HG02763 (cell line): ENCODE results near the gene TENM4.

Experiments
- ATAC-seq: cut with Tn5 transposase; IDR thresholded peaks from one replicate; pipeline ENCODE4 v1.9.1; 2021; ENCODE audit warnings: mild to moderate bottlenecking, moderate library complexity; ENCODE audit not compliant: unreplicated experiment

Gene TENM4

DNA sequence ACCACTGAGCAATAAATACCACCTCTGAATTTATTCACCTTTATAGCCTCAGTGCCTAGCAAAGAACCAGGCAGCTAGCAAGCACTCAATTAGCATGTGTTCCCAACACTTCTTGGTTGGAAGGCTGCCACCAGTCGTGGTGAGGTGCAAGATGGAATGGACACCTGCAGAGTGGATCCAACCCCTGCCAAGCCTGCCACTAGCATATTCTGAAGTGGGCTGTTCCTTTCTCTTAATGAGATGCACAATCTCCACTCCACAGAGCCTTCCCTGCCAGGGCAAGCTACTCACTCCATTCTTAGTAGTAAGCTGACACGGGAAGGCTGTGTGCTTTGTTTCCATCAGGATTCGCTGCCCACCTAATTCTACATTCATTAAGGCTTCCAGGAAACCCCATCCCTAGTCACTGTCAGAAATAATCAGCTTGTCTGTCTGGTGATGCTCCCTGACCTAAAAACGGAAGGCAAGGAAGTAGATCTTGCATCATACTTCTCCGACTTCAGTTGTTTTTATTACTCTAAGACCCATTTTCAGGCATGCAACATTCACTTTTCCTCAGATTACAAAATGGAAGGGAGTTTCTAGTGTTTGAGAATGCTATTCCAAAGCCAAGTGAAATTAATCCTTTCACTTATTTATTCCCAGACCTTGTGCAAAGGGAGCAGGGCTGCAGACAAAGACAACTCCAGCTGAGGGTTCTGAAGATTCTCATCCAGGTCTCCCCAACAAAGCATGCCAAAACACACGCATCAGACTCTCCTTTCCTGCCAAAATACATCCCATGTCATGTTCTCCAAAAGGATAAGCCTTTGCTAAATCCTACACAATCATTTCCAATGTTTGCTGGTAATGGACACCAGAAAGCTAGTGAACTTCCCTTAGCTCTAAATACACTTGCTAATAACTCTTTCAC lies 128.0 kb downstream of the TENM4 start:
- ATAC-seq: no peak

DNA sequence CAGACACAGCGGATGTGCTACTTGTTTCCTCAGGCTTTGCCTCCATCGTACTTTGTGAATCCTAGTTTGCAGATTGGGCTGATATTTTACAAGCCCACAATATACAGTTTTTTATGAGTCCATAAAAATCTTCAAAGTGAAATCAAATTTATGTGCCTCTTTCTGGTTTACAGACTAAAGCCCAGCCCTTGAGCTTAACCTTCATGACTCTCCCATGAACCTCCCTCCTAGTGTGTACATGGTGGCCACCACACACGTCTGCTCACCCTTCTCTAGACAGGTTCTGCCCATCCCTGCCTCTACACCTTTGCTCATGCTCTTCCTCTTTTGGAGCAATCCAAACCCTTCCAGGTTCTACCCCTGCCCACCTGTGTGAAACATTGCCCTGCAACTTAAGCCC lies 129.4 kb downstream of the TENM4 start:
- no peak for ATAC-seq

DNA sequence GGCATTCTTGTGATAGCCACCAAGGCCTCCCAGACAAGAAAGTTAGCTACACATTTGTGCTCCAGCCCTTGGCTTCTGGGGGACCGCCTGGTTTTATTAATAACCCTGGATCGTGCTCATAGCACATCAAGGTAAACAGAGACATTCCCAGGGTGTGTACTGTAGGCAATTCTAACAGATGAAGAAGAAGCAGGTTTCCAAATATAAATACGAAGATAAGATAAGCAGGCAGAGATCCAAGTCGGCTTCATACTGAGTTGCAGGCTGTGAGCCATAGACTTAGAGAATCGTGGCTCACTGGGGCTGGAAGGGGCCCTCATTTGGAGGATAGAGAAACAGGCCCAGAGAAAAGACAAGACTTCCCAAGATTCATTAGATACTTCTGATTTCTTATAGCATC lies 131.4 kb downstream of the TENM4 start:
- ATAC-seq: no peak

DNA sequence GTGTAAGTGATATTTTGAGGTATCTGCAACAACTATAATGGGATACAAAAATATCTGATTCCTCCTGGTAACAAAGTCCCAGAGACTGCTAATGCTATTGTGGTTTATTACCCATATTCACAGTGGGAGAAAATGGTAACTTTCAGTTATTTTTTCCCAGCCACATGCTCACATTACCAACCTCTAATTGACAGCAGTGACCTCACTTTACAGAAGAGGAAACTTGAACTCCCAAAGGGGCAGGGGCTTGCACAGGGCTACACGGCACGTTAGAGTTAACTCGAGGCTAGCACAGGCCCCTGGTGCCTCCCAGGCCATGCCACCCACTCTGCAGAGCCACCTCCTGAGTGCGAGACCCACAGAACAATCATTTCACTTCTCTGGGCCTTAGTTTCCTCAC lies 132.4 kb downstream of the TENM4 start:
- no peak for ATAC-seq

DNA sequence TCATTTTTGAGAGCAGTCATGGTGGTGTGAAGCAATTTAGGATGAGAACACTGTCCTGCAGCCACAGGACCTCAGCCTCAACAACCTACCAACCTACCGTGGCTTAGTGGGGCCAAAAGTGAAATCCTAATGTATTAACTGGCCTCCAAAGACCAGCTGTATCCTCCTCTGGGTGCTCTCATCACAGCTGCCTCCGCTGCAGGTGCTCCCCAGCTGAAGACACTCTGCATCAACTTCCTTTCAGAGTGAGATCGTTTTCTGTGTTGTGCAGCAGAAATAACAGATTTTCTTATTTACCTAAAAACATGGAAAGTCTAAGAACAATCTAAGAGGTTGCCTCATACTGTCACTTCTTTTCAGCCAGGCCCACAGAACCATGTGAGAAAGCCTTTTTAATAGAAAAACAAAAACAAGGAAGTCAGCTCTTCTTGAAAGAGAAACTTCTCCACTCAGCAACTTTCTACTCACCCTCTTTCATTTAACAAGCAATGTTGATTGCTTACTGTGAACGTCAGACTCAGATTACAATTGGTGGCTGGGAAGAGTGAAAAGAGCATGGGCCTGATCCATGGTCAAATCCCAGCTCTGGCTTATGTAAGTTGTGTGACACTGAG lies 136.1 kb downstream of the TENM4 start:
- ATAC-seq: no peak

DNA sequence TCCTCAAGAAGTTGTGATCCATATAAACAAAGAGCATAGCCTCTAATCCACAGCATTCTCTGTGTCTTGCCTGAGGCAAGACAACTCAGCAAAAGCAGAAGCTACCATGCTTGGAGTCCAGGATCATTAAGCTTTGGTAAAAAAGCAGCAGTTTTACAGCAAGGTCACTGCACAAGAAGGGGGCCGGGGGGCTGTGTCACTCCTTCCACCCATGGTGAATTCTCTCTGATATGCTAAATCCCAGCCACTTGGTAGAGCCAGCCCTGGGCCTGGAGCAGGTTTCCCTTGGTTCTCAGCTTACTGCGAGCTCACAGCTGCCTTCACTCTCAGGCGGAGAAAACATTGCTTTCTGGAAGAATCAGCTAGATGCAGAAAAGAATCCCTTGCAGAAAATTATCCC lies 144.7 kb downstream of the TENM4 start:
- no peak for ATAC-seq

DNA sequence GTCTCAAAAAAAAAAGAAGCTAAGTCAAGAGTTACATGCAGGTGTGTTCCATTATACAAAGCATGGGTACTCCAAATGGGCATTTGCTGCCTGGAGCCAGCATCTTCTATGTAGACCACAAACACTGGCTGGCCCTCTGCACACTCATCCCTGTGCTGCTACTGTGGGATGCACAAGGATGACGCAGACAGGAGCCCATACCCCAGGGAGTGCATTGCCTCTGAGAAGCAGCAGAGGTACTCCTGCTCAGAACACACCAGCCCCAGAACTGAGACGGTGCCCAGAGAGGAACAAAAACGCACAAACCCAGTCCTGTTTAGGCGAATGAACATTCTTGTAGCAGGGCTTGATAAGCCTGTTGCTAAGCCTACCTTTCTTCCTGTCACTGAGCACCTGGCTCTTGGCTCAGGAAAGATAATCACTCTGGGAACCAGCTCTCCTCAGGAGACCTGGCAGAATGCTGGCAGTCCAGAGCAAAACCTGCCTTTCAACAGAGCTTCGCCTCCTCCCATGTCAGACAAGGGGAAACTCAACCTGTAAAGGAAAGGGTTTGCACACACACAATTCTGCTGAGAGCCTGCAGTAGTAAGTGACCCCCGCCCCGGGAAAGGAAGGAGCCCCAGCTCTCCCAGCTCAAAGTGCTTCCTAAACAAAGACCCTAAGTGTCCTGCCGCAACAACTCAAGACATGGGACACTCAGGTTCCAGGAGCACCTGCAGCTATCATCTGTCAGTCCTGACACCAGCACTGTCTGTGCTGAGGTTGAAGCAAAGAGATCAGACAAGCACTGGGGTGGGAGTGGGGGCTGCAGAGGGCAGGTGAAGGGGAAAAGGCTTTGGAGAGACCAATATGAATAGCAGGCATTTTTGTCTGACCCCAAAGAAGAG lies 145.7 kb downstream of the TENM4 start:
- no peak for ATAC-seq

DNA sequence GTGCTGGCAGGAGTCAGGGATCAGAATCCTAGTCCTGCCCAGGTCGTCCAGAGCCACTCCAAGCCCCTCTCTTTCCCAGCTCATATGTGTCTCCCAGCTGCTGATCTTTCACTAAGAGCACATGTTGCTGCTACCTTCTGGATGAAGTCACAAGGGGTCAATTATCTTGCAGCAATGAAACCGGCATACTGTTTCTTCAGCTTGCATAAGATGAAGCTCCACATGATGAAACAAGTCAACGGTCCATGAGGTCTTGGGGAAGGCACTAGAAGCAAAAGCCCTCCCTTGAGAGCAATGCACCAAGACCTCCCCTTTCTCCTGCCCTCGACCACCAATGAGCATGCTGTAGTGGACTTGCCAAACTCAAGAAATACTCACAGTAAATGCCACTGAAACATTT lies 148.9 kb downstream of the TENM4 start:
- no peak for ATAC-seq

DNA sequence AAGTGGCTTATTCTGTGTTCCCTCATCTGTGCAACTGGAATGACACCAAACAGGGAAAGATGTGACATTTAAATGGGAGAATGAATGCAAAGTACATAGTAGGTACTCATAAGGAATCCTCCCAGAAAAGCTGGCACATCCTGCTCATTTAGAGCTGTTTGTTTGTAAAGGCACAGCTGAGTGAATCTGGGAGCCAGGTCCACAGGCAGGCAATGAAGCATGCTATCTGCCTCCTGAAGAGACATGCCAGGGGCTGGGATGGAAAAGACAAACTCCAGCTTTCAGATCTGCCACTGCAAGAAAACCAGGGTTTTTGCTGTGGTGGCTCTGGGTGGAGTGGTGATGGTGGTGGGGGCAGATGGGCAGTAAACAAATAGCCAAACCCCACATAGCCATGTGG lies 150.1 kb downstream of the TENM4 start:
- ATAC-seq: no peak

DNA sequence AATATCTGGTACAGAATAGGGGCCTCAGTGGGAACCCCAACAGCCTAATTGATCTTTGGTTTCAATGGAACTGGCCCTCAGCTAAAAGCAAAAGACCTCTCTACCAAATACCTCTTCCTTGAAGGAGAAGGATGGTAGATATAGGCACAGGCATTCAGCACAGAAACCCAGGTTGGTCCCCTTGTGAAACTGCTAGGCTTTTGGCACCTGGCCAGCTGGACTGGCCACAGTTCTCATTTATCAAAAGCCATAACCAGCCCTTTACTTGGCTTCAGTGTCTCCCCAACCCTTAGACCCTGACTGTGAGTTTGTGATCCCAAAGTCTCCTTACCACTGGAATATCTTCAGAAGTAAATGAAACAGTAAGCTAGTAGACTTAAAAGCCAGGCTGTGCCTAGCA lies 152.9 kb downstream of the TENM4 start:
- ATAC-seq: no peak

DNA sequence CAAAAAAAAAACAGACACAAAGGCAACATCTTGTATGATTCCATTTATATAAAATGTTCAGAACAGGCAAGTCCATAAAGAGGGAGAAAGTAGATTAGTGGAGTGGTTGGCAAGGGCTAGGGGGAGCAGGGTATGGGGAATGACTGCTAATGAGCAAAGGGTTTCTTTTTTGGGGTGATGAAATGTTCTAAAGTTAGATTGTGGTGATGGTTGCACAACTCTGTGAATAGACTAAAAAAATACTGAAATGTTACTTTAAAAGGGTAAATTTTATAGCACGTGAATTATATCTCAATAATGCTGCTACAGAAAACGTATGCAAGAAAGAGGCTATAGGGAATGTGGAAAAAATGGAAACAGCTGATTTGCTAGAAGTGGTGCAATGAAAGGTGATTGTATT lies 155.1 kb downstream of the TENM4 start:
- no peak for ATAC-seq

DNA sequence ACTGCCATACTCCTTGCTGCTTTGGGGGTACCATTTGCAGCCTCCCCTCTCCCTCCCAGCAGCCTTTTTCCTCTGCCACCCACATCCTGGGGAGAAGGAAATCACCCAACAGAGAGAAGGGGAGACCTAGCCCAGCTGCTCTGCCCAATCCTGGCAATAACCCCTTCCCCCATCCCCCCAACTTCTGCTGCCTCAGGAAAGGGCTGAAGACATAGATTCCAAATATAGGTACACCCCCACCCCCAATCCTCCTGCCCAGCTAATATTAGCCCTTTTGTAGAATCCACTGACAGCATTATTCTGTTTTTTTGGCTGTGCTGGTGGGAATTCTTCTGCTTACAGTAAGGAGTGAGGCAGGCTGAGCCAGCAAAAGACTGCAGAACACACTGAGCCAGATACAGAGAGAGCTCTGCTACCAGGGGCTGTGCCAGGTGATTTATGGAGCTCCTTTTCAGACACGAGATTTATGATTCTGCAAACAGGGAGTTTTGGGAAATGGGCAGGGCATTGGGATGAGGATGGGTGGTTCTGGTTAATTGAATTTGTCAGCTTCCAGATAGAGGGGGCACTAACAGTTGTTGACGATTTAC lies 164.0 kb downstream of the TENM4 start:
- ATAC-seq: no peak

DNA sequence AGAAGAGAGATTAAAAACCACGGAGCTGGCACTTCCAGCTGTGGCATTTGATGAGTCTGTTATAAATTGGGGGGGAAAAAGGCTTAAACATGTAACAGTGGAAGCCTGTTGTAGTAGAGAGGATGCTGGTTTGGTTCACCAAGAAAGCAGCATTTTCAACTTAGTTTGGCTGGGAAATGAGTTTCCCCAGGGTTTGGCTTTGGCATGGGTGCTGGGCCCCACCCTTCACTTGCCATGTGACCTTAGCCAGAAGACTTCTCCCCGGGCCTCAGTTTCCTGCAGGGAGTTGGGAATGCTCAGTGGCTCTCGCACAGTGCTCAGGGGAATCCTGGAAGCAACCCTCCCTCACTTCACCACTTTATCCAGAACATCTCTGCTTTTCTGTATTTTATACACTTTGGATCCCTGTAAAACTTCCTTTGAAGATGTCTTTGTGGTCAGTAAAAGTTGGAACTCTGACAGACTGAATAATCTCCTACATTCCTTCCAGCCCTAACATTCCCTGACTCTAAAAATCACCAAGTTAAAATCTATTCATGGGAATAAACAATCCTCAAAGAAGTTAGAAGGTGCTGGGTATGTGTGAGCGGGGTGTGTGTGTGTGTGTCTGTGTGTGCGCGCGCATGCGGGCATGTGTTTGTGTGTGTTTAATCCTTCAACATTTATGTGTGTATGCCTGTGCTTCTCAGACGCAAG lies 166.0 kb downstream of the TENM4 start:
- no peak for ATAC-seq

DNA sequence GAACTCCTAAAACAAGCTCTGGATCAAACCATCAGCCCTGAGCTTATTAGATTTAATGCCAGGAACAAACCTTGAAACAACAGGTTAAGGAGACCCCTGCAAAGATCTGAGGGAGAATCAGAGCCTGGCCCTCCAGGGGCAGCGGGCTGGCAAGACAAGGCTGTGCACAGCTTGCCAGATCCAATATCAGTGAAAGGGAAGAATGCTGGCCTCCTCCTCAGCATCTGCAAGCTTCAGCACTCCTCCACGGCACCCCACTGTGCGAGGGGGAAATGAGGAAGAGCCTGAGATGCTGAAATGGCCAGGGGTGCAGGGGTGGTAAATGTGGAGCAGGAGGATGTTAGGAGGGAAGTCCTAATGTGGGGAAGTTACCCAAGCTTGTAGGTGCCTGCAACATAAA lies 167.0 kb downstream of the TENM4 start:
- ATAC-seq: no peak

DNA sequence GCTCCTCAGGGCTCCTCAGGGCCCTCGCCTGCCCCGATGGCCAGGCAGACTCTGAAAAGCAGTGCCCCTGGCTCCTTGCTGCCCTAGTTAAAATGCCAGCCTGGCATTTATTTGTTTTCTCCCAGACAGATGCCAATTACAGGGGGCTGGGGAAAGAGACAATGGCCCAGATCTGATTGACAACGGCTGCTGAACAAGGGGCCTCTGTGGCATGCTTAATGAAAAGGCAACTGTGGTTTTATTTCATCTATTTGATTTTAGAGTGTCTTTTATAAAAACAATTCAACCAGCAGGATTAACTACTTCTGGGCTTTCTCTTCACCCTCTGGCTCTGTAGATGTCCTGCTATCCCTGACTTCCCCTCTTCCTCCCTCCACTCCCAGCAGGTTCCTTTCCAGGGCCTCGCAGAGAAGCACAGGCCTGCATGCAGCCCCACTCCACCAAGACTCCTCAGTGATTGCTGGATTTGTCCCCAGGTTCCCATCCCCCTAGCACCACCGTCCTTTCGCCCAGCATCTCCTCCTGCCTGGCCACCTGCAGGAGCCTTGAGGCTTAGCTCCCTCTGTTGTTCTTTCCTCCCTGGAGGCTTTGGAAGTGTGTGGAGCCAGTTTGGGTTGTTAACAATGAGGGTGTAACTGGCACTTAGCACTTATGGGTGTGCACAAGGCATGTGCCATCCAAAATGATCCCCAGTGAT lies 171.1 kb downstream of the TENM4 start:
- no peak for ATAC-seq

DNA sequence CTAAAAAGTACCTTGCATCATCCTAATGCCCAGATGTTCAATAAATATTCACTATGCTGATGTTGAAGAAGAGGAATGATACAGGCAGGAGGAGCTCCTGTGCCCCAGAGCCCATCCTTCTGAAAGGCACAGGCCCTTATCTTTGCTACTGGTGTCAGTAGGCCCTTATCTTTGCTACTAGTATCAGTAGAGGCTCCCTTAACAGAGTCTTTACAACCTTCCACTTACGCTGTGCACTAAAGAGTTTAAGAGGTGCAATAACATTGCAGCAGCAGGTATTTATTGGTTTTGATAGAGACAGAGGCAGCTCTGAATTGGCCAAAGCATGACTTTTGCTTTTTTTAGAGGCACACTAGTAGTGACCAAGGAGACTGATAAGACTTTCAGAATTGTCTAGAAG lies 174.4 kb downstream of the TENM4 start:
- no peak for ATAC-seq

DNA sequence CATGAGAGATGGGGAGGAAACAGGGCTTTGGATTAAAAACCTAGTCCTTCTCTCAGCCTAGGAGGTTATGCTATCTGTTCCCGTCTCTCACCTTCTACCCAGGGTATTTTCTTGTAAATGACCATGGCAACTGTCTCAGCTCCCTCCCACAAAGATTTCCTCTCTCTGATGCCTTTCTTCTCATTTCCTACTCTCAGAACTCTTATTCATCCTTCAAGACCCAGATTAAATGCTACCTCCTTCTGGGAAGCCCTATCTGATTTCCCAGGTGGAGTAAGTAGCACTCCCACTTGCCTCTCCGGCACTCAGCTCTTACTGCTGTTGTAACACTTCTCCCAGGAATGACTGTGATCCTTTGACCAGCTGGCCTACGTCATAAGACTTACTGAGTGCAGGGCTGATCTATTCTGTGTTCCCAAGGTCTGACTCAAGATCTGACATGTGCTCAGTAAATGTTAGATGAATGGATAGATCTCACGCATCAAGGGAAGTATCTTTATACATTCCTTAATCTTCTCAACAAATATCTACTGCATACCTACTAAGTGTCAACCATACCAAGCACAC lies 175.0 kb downstream of the TENM4 start:
- no peak for ATAC-seq

DNA sequence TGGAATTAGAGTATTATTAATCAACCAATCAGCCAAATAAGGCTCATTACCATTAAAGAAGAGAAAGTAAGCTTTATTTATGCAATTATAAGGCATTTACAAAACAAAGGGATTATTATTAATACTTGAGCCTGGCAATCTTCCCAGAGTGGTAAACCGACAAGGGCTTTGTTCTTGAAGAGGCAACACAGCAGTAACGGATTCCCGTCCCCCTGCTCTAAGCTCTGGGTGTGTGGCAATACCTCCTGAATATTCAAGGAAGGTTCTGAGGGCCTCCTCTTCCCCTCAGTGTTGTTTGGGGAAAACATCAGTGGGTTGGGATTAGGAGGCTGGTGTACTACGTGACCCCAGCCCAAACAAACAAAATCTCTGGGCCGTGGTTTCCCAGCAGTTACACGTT lies 176.5 kb downstream of the TENM4 start:
- no peak for ATAC-seq

DNA sequence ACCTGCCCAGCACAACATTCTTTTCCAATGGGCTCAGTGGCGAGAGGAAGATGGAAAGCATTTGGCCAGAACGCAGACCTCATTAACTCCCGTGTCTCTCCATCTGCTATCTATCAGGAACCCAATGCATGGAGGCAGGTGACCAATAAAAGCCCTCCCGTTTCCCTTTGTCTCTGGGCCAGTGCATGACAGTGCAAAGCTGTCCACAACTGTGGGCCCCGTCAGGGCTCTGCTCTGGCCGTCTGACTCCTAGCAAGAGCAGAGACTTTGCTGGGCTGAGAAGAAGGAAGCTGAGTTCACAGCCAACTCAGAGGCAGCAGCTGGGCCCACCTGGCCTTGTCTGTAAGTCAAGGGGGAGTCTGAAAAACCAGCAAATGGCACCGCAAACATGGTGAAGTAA lies 177.8 kb downstream of the TENM4 start:
- ATAC-seq: no peak

DNA sequence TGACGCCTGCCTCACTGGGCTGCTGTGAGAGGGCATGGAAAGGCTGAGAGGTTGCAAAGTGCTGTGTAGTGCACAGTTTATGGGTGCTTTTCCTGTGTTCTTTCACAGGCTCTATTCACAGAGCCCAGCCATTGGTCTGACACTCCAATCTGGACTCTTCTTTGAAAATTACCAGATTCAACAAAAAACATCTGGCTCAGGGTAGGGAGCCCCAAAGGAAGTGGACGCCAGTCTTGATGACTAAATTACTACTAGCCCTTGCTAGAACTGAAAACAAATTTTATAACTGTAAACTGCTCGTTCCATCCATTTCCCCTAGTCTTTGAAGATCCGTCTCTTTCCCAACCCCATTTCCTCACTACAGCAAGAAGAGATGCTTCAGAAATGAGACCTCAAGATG lies 178.6 kb downstream of the TENM4 start:
- ATAC-seq: no peak
